Stromal cell of bone marrow (primary cell): ENCODE data around the gene MAPKAP1.

Source experiments
- DNase-seq: peaks from one replicate; pipeline ENCODE4 v3.0.0-alpha.2; 2012; ENCODE audit warnings: low read depth

Gene MAPKAP1

DNA sequence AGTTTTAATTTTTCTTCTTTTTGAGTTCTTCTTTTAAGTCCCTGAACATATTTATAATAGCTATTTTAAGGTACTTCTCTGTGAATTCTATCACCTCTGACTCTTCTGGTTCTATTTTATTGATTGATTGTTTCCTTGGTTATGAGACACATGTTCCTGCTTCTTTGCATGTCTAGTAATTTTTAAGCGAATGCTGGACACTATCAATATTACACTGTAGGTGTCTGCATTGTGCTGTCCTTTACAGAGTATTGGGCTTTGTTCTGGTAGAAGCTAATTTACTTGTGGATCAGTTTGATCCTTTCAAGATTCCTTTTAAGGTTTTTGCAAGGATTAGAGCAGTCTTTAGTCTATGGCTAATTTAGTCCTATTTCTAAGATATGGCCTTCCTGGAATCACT is 249.7 kb downstream of the MAPKAP1 start:
- DNase-seq: no peak

DNA sequence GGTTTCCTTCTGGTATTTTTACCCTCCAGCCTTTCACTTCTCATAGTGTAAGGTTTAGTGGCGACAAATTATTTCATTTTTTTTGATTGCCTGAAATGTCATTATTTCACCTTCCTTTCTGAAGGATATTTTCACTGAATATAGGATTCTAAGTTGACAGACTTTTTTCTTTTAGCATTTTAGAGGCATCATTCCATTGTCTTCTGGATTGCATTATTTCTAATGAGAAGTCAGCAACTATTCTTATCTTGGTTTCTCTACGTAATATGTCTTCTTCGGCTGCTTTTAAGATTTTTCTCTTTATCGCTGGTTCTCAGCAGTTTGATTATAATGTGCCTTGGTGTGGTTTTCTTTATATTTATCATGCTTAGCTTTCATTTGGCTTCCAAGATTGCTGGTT is 251.1 kb downstream of the MAPKAP1 start:
- no peak for DNase-seq

- DNase-seq: no peak
Observed at GRCh38 chr9:125455132-125455531, 251.9 kb downstream of the MAPKAP1 start.

DNA sequence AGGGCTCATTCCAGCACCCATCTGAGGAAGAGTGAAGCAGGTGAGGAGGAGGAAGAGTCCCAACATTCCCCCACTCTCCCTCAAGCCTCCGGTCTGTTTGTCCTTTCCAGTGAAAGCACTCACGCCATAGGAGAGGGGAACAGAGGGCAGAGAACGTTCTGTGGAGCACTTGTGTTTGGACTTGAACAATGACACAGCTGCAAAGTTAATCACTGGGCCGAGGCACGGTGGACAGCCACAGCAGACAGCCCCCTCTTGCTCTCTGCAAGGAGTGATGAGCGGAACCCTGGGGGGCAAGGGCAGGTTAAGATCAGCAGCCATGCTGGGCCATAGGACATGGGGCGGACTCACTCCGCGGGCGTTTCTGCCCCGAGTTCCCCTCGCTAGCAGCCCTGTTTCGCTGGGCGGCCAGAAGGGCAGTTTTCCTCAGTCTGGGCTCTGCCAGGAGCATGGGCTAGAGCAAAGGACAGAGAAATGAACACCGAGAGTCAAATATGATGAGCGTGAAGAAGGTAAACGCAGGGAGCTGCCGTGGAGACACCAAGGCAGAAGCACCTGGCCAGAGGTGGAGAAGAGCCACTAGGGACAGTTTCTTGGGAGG is 259.7 kb downstream of the MAPKAP1 start:
- no peak for DNase-seq

DNA sequence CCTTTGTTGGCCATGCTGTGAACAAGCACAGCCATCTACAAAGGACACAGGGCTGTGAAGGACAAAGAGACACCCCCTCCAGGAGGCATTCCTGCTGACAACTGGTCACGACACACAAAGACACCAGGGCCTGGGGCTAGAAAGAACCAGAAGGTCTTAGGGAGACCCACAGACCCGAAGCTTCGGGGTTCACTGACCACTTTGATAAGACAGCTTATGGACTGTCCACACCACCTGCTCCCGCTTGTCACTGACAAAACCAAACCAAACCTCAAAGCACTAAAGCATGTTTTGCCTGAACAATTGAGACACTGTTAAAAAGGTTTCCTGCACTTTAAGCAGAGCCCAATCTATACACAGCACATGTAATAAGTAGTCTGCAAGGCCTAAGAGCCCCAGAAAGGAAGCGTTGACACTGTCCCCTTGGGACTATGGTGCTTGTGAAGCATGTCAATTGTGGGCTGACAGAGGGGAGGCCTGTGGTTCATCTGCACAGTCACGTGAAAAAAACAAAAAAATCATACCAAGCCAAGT is 260.4 kb downstream of the MAPKAP1 start:
- no peak for DNase-seq

DNA sequence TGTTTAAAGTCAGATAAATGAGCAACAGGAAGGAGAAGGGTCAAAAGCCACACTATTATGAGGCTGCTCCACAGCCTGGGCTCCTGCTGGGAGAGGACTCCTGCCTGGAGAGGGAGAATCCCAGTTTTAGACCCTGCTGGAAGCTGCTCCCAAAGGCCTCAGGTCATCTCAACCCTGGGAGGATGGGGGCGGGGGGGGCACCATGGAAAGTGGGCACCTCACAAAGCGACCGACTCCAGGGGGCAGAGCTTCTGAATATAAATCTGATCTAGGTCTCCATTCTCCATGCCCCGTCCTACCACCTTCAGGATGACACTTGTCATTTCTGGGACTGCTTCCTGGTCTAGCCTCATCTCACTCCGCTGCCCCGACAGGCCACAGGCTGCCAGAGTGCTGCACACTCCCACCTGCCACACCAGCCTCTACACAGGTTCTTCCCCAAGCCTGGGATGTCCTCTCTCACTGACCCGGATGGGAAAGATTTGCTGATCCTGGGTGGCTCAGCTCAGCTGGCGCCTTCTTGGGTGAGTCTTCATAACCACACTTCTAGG is 262.0 kb downstream of the MAPKAP1 start:
- no peak for DNase-seq

- no peak for DNase-seq
Observed at GRCh38 chr9:125444166-125444565, 262.8 kb downstream of the MAPKAP1 start.

DNA sequence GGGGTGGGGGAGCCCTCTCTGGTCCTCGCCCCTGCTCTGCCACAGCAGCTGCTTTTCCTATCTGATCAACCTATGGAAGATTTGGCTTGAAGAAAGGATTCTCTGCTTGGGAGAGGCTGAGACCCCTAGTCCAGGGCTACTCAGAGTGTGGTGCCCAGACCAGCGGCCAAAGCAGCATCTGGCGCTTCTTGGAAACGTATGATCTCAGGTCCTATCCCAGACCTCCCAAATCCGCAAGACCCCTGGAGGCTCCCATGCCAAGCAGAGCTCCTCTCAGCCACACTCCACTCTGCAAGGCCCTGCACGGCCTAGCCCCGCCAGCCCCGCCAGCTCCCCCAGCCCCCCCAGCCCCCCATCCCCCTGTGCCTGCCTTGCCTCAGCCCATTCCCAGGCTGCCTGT is 263.6 kb downstream of the MAPKAP1 start:
- no peak for DNase-seq

DNA sequence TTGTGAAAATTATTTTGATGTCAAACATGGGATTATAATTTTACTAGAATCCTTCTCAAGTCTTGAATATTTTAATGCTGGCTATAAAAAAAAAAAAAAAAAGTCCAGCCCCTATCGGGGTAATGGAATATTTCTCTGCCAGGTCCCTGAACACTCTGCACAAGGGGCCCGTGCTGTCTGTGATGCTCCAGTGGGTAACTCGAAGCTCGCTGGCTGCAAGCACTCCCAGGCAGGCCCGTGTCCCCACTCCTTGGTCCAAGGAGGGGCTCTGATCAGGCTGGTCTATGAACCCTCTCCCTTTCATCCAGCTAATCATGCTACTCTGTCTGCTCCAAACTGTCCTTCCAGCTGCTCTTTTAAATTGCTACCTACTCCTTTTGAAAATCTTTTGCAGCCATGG is 264.6 kb downstream of the MAPKAP1 start:
- DNase-seq: no peak

GRCh38 chr9:125440411-125440810 is 266.6 kb downstream of the MAPKAP1 start:
- no peak for DNase-seq

DNA sequence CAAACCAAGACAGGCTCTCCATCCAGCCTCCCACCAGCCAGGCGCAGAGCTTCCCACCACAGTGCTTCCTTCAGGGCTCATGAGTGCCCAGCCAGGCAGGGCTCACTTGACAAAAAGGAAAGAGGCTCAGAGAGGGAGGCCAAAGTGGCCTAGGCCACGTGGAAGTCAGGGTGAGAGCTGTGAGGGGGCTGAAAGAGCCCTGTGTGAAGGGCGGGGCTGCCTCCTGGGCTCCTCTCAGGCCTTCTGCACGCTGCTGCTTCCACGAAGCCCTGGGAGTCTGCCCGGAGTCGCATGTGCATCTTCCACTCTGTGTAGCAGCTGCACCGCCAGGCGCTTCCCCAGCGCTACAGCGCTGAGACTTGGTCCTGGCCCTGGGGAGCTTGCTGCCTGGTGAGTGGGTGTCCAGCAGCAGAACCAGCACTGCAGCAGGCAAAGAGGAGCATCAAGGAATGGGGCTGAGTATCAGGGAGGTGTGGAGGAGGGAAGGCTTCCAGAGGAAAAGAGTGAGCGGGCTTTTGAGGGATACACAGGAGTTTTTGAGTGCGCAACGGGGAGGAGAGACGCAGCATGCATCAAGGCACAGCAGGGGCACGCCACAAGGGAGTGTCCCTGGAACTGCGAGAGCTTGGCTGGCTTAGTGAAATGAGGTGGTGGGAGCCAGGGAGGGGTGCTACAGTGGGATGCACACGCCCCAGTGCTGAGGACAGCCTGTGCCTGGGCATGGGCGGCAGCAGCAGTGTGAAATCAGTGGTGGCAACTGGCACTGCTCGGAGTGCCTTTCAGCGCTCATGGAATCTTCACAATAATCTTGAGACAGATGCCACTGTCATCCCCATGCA is 267.4 kb downstream of the MAPKAP1 start:
- no peak for DNase-seq

DNA sequence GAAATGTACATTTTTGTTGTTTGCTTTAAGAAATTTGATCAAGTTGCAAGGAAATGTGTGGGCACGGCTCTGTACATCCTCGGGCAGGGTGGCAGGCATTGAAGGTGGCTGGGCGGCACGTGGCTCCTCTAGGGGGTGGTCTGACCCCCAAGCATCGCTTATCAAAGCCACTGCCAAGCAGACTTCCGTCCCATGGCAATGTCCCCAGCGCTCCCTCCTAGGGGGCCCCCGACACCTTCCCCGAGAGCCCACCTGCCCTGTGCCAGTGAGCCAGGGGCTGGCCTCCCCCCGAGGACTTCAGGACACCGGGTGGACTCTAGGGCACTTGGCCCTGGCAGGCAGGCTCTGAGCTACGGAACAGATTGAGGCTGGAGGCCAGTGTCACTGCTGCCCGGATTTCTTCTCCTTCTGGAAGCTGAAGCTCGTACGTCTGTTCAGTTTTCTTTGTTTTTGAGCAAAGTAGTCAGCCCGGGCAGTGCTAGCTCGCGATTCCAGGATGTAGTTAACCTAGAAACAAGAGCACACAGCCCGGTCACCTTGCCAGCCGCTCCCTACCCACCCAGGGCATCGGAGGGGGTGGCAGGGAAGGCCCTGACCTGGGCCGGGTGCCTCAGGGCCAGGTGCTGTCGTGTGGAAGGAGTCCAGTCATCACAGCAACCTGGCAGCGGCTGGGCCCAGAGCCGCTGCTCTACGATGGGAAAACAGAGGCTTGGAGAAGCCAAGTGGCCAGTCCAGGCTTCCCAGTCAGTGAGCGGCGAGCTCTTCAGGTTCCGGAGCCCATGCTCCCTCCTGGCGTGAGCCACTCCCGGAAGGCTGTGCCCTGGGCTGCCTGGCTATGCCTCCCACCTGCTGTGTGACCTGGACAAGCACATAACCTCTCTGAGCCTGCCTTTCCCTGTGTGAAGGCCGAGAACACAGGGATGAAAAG is 268.2 kb downstream of the MAPKAP1 start:
- DNase-seq: no peak

- no peak for DNase-seq
Observed at GRCh38 chr9:125437771-125438221, 269.2 kb downstream of the MAPKAP1 start.

DNA sequence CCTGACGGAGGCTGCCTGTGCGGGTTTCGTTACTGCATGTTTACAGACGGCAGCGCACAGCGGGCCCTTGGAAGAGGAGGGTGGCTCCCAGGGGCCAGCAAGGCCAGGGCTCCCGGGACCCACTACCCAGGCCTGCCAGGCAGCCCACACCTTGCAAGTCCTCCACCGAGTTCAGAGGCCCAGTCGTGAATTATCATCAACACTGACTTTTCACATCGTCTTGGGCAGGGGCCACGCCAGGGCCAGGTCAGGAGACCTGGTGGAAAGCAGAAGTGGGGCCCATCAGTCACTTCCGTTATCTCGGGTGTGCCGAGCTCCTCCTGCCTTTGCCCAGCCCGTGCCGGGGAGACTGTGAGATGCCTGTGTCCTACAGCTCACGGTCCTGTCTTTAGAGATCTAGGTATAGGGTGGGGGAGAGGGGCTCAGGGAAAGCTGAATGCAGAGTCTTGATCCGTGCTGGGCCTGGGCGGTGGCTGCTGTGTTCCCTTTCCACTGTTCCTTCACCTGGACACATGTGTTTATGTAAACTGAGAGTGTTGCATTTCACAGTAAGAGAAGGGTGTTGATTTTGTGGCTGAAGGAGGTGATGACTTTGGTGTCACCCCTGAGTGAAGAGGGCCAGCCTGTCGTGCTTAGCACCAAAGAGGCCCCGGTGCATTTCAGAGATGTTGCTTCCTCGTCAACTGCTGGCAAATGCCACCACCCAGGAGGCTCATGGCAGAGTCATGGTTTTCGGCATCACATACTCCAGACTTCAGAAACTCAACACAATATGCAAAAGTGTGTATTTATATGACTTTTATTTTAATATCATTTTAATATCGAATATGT is 270.2 kb downstream of the MAPKAP1 start:
- DNase-seq: no peak

DNA sequence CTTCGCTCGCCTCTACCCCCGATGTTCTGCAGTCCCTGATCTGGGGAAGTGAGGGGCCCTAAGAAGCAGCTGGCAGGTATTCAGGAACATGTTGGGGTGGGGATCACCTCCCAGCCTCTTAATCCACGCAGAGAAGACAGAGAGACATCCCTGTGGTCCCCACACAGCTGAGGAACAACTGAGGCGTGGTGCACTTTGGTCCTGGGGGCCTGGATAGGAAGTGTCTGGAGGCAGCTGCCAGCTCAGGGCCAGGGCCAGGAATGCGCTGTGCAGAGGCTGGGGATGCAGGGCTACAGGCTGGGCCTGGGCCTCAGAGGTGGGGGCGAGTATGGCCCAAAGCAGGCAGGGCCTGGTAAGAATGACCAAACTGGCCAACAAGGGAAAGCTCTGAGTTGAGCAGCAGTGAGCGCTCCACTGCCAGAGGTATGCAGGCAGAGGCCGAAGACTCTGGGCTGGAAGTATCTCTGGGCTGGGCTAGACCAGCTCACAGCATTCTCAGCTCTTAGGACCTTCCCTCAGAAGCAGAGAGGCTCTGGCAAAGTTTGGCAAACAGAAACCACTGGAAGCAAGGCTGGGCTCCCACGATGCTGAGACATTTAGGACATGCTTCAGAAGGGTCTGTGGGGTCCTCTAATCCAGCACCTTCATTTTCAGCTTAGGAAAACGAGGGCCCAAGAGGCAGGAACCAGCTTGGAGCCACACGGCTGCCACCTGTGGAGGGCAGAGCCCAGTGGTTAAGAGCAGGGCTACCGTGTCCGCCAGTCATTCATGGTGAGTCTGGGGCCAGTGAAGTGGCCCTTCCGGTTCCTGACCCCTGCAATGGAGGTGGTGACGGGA is 271.0 kb downstream of the MAPKAP1 start:
- DNase-seq: no peak

DNA sequence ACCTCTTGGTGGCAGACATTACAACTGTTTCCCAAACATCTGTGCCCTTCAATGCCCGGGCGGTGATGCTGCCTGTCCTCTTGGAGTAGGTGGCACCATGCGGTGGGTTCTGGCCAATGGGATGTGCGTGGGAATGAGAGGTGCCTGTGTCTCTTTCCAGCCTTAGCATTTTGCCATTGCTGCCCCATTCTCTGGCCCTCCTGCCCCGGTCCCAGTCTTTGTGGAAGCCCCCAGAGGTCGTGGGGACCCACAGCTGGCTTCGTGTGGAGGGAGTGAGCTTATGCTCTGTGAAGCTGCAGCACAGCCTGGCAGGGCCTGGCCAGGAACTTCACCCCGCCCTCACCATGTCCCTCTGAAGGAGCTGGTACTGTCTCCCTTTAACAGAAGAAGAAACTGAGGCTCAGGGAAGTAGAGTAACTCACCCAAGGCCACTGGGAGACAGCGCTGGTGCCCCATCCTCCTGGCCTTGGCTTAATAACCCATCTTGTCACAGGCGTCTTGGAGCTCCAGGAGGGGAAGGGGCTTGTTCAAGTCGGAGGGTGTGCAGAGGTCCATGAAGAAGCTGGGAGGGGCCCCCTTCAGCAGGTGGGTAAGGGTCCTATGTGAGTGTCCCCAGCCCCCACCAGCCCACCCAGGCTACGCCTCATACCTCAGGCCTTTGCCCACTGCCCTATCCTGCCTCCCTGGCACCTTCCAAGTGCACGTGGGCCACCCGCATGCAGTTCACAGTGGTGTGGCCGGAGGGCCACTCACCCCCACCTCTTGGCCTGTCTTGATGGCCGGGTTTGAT is 271.8 kb downstream of the MAPKAP1 start:
- no peak for DNase-seq

DNA sequence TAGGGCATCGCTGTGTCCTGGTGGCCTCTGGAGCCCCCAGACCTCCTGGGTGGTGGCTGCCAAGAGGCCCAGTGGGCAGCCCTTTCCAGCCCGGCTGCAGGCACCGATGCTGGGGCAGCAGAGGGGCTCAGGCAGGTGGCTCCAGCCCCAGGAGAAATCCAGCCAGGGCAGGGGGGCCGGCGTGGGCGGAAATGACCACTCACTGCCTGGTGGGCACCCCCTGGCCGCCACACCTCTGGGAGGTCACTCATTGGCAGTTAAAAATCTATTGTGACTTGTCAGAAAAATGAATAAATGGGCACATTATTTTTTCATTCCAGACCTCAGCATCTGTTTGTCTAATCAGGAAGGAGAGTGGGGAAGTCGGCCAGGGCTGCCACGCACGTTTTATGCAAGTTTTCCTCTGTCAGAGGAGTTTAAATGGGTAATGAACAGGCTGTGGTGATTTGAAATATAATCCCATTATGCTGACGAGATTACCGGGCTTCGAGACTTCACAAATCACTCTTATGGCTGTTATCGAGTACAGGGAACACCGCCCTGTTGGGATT is 273.5 kb downstream of the MAPKAP1 start:
- no peak for DNase-seq

DNA sequence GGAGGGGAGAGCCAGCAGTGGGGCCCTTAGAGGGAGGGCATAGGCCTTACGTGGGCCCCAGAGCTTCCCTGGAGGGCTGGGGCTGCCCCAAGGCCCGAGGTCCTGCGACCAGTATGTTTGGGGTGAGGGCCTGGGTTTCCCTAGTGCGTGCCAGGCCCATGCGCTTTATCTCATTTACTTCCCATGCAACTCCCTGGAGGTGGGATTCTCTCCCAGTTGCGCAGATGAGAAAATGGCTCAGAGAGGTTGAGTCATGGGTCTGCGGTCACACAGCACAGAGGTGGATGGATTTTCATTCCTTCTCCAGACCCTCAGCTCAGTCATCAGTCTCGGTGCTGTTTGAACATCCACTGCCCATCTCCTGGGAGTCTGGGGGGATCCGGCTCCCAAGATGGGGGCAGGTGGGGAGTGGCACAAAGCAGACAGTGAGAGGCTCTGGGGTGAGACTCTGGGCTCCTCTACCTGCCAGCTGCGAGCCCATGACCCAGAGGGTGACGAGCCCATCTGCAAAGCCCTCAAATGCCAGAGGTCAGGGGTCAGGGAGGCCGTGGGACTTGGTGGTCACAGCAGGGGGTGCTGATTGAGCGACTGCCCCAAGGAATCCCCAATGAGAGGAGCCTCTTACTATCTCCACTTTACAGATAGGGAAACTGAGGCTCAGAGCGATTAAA is 274.2 kb downstream of the MAPKAP1 start:
- DNase-seq: no peak
